ENCODE results near the gene NMRAL1. TPM values are rescaled to one million over a fixed set of nuclear protein-coding genes. Genes with fewer than 3 reads are reported as not detected.

The NMRAL1 gene
- total and polyA plus RNA-seq, 2 experiments from 2014 or later: 50.7 to 61.7 TPM

DNA sequence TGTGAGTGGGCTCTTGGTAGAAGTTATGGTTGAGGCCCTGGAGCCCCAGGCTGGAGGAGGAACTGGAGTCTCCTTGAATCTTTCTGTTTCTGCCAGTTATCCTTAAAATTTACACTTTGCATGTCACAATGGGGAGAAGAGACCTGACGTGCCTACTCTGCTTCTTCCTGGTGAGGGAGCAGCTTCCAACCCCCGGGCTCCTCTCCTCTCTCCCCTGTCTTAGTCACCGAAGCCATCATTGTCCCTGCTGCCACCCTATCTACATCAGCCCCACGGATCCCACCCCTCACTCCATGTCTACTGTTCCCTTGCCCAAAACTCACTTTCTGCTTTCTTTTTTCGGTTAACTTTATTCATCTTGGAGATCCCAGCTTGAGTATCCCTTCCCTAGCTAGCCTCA is 31.2 kb downstream of the NMRAL1 start (continued):
- TF ChIP-seq, protein P1, sequence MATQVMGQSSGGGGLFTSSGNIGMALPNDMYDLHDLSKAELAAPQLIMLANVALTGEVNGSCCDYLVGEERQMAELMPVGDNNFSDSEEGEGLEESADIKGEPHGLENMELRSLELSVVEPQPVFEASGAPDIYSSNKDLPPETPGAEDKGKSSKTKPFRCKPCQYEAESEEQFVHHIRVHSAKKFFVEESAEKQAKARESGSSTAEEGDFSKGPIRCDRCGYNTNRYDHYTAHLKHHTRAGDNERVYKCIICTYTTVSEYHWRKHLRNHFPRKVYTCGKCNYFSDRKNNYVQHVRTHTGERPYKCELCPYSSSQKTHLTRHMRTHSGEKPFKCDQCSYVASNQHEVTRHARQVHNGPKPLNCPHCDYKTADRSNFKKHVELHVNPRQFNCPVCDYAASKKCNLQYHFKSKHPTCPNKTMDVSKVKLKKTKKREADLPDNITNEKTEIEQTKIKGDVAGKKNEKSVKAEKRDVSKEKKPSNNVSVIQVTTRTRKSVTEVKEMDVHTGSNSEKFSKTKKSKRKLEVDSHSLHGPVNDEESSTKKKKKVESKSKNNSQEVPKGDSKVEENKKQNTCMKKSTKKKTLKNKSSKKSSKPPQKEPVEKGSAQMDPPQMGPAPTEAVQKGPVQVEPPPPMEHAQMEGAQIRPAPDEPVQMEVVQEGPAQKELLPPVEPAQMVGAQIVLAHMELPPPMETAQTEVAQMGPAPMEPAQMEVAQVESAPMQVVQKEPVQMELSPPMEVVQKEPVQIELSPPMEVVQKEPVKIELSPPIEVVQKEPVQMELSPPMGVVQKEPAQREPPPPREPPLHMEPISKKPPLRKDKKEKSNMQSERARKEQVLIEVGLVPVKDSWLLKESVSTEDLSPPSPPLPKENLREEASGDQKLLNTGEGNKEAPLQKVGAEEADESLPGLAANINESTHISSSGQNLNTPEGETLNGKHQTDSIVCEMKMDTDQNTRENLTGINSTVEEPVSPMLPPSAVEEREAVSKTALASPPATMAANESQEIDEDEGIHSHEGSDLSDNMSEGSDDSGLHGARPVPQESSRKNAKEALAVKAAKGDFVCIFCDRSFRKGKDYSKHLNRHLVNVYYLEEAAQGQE (IDR thresholded peaks at IDR 0.05; ENCODE audit: unreplicated experiment): no peak
- TF ChIP-seq, protein P2, sequence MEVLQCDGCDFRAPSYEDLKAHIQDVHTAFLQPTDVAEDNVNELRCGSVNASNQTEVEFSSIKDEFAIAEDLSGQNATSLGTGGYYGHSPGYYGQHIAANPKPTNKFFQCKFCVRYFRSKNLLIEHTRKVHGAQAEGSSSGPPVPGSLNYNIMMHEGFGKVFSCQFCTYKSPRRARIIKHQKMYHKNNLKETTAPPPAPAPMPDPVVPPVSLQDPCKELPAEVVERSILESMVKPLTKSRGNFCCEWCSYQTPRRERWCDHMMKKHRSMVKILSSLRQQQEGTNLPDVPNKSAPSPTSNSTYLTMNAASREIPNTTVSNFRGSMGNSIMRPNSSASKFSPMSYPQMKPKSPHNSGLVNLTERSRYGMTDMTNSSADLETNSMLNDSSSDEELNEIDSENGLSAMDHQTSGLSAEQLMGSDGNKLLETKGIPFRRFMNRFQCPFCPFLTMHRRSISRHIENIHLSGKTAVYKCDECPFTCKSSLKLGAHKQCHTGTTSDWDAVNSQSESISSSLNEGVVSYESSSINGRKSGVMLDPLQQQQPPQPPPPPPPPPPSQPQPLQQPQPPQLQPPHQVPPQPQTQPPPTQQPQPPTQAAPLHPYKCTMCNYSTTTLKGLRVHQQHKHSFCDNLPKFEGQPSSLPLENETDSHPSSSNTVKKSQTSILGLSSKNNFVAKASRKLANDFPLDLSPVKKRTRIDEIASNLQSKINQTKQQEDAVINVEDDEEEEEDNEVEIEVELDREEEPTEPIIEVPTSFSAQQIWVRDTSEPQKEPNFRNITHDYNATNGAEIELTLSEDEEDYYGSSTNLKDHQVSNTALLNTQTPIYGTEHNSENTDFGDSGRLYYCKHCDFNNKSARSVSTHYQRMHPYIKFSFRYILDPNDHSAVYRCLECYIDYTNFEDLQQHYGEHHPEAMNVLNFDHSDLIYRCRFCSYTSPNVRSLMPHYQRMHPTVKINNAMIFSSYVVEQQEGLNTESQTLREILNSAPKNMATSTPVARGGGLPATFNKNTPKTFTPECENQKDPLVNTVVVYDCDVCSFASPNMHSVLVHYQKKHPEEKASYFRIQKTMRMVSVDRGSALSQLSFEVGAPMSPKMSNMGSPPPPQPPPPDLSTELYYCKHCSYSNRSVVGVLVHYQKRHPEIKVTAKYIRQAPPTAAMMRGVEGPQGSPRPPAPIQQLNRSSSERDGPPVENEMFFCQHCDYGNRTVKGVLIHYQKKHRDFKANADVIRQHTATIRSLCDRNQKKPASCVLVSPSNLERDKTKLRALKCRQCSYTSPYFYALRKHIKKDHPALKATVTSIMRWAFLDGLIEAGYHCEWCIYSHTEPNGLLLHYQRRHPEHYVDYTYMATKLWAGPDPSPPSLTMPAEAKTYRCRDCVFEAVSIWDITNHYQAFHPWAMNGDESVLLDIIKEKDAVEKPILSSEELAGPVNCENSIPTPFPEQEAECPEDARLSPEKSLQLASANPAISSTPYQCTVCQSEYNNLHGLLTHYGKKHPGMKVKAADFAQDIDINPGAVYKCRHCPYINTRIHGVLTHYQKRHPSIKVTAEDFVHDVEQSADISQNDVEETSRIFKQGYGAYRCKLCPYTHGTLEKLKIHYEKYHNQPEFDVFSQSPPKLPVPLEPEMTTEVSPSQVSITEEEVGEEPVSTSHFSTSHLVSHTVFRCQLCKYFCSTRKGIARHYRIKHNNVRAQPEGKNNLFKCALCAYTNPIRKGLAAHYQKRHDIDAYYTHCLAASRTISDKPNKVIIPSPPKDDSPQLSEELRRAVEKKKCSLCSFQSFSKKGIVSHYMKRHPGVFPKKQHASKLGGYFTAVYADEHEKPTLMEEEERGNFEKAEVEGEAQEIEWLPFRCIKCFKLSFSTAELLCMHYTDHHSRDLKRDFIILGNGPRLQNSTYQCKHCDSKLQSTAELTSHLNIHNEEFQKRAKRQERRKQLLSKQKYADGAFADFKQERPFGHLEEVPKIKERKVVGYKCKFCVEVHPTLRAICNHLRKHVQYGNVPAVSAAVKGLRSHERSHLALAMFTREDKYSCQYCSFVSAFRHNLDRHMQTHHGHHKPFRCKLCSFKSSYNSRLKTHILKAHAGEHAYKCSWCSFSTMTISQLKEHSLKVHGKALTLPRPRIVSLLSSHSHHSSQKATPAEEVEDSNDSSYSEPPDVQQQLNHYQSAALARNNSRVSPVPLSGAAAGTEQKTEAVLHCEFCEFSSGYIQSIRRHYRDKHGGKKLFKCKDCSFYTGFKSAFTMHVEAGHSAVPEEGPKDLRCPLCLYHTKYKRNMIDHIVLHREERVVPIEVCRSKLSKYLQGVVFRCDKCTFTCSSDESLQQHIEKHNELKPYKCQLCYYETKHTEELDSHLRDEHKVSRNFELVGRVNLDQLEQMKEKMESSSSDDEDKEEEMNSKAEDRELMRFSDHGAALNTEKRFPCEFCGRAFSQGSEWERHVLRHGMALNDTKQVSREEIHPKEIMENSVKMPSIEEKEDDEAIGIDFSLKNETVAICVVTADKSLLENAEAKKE (CRISPR knock-in tag; IDR thresholded peaks at IDR 0.05): no peak
- TF ChIP-seq, protein P3, sequence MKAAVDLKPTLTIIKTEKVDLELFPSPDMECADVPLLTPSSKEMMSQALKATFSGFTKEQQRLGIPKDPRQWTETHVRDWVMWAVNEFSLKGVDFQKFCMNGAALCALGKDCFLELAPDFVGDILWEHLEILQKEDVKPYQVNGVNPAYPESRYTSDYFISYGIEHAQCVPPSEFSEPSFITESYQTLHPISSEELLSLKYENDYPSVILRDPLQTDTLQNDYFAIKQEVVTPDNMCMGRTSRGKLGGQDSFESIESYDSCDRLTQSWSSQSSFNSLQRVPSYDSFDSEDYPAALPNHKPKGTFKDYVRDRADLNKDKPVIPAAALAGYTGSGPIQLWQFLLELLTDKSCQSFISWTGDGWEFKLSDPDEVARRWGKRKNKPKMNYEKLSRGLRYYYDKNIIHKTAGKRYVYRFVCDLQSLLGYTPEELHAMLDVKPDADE (IDR thresholded peaks at IDR 0.05): no peak

DNA sequence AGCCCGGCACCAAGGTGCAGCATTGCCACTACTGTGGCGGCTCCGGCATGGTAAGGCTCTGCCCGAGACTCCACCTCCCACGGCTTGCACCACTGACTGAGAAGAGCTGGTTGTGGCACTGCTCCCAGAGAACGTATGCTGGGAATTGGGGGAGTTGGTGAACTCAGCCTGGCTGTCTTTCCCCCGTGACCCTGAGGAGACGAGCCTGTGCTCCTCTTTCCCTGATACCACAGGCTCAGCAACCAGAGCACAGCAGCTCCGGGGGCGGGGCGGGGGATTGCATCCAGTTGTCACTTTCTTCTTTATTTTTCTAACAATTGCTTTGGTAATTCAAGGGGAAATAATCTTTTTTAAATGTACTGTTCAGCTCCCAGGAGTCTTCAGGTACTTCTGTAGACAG is 32.1 kb downstream of the NMRAL1 start:
- H3K4me2 ChIP-seq: no peak overlapping the region
- Mint-ChIP-seq H3K9me3 (no peaks in the 10 kb centered on the region), H3K27ac (no peak overlapping the region), H3K27me3 (ENCODE audit: insufficient read depth, low read depth, poor library complexity) (peaks cover 10% of the 10 kb centered on the region), H3K4me3 (no peak overlapping the region), H3K4me1 (no peaks in the 10 kb centered on the region), H3K36me3 (ENCODE audit: low read depth) (peaks cover 85% of the 10 kb centered on the region)
- TF ChIP-seq ZNF331 (CRISPR knock-in tag; IDR thresholded peaks at IDR 0.05; ENCODE audit: low read depth) (no peak), EZH2phosphoT487 (IDR thresholded peaks at IDR 0.05; ENCODE audit: unreplicated experiment) (no peak), JUNB (IDR thresholded peaks at IDR 0.05; ENCODE audit: unreplicated experiment) (no peak), POLR2AphosphoS5 (IDR thresholded peaks at IDR 0.05; ENCODE audit: low read depth) (no peak), EZH2 (IDR thresholded peaks at IDR 0.05; ENCODE audit: low read depth, unreplicated experiment) (no peak)
- TF ChIP-seq, protein P1 (IDR thresholded peaks at IDR 0.05; ENCODE audit: unreplicated experiment): no peak
- ATAC-seq (no peak), DNase-seq (ENCODE audit: low spot score) (no peak)
- no peaks in the 10 kb centered on the region for H3K27me3 ChIP-seq (ENCODE audit: insufficient read depth)
- H3K9me2 ChIP-seq (ENCODE audit: insufficient read depth): no peaks in the 10 kb centered on the region
- no peaks in the 10 kb centered on the region for H3K4me1 ChIP-seq (ENCODE audit: insufficient read depth)
- H3F3A ChIP-seq (replicated peaks; ENCODE audit: low read depth): 0 out of 2 replicates have a peak, but pooled peaks cover 2% of the 10 kb centered on the region
- no peaks in the 10 kb centered on the region for H3K79me2 ChIP-seq (replicated peaks; ENCODE audit: insufficient read depth)
- peaks cover 61% of the 10 kb centered on the region for H3K36me3 ChIP-seq (ENCODE audit: insufficient read depth)
- H3K27ac ChIP-seq (ENCODE audit: low read depth): no peak overlapping the region
- H3K4me3 ChIP-seq: no peak overlapping the region
- H2AFZ ChIP-seq: no peak overlapping the region
- H4K20me1 ChIP-seq (replicated peaks; ENCODE audit: insufficient read depth): 0 out of 2 replicates have a peak, but pooled peaks cover 1% of the 10 kb centered on the region

All from GM23338 (cell line).